WERI-Rb-1 (cell line): ENCODE results near the gene STIM2.
"Not testable (repeated sequence)": the region's sequence is repeated elsewhere in the genome, so short reads cannot be mapped to it uniquely, and the experiment has no call there.

ENCODE experiments used
- DNase-seq: peaks from one replicate; pipeline ENCODE4 v3.0.0-alpha.2; 2020
- H3K27ac ChIP-seq: fragments of 250-450 bp; sonication (Bioruptor Pico); 2 replicates; pipeline ENCODE4 v1.5.1; 2020; ENCODE audit warnings: mild to moderate bottlenecking, moderate library complexity
- H3K27me3 ChIP-seq: fragments of 250-450 bp; sonication (Bioruptor Pico); 2 replicates; pipeline ENCODE4 v1.5.1; 2021; ENCODE audit warnings: mild to moderate bottlenecking, low read depth, moderate library complexity; ENCODE audit not compliant: insufficient read depth, severe bottlenecking
- H3K36me3 ChIP-seq: fragments of 250-450 bp; sonication (Bioruptor Pico); 2 replicates; pipeline ENCODE4 v1.5.1; 2020; ENCODE audit warnings: mild to moderate bottlenecking, moderate library complexity
- H3K4me3 ChIP-seq: 2 replicates; pipeline ENCODE4 v1.5.1; 2011; ENCODE audit warnings: low read depth, mild to moderate bottlenecking, control low read depth, low read length
- H3K9me3 ChIP-seq: fragments of 250-450 bp; sonication (Bioruptor Pico); 2 replicates; pipeline ENCODE4 v1.5.1; 2021; ENCODE audit warnings: mild to moderate bottlenecking, moderate library complexity; ENCODE audit not compliant: severe bottlenecking
- CTCF ChIP-seq: IDR thresholded peaks from 2 replicates; pipeline ENCODE4 v1.5.1; 2011; ENCODE audit warnings: low read depth, mild to moderate bottlenecking, control low read depth, inconsistent platforms, low read length

The STIM2 gene

GRCh38 chr4:26959654-26960047, 99.0 kb downstream of the STIM2 start:
- Histone ChIP-seq H3K4me3 (no peak overlapping the region), H3K27ac (no peak overlapping the region), H3K9me3 (no peaks in the 10 kb centered on the region), H3K27me3 (no peaks in the 10 kb centered on the region), H3K36me3 (no peaks in the 10 kb centered on the region)
- TF ChIP-seq CTCF = no peak
- no peak for DNase-seq

DNA sequence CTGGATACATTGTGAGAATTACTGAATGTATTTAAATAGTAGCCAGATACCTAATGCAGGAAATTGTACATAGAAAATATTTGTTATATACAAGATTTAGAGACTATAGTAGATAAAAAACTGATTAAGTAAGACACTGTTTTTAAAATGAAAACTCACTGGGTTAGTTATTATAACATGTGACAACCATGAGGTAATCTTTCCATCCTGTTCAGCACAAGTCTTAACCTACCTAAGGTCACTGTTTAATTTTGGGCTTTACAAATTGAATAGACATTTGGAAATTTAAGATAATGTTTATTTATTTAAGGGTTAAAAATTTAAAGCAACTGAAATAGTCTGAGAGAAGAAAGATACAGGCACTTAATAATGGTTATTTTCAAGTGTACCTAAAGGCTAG, 102.1 kb downstream of the STIM2 start:
- no peaks in the 10 kb centered on the region for H3K9me3 ChIP-seq
- TF ChIP-seq CTCF = no peak
- no peak overlapping the region for H3K4me3 ChIP-seq
- no peaks in the 10 kb centered on the region for H3K27me3 ChIP-seq
- DNase-seq = no peak
- H3K36me3 ChIP-seq = no peaks in the 10 kb centered on the region
- H3K27ac ChIP-seq = no peak overlapping the region

GRCh38 chr4:26964512-26964911, 103.9 kb downstream of the STIM2 start:
- H3K27me3 ChIP-seq = no peaks in the 10 kb centered on the region
- no peaks in the 10 kb centered on the region for H3K9me3 ChIP-seq
- no peak for TF ChIP-seq CTCF
- H3K4me3 ChIP-seq = no peak overlapping the region
- no peak overlapping the region for H3K27ac ChIP-seq
- DNase-seq = no peak
- no peaks in the 10 kb centered on the region for H3K36me3 ChIP-seq

GRCh38 chr4:26964994-26965393, 104.4 kb downstream of the STIM2 start:
- Histone ChIP-seq H3K4me3 (no peak overlapping the region), H3K27ac (no peak overlapping the region), H3K36me3 (no peaks in the 10 kb centered on the region), H3K9me3 (no peaks in the 10 kb centered on the region), H3K27me3 (no peaks in the 10 kb centered on the region)
- no peak for DNase-seq
- no peak for TF ChIP-seq CTCF

GRCh38 chr4:26975464-26976181, 115.0 kb downstream of the STIM2 start:
- not testable (repeated sequence) for H3K9me3 ChIP-seq, DNase-seq, H3K27me3 ChIP-seq, H3K27ac ChIP-seq, H3K36me3 ChIP-seq, H3K4me3 ChIP-seq

- Histone ChIP-seq H3K4me3 (no peak overlapping the region), H3K36me3 (no peaks in the 10 kb centered on the region), H3K9me3 (no peaks in the 10 kb centered on the region), H3K27ac (no peak overlapping the region), H3K27me3 (no peaks in the 10 kb centered on the region)
- no peak for DNase-seq
- TF ChIP-seq CTCF = no peak
Measured at GRCh38 chr4:26978387-26979053, 117.9 kb downstream of the STIM2 start.
